Testis (tissue), 2 donors: ENCODE results near the gene GUCY1A2.

Experiments
- CTCF ChIP-seq, 3 experiments: fragments of 450-650 bp in 2 of 3; fragments of 200-600 bp in 1 of 3; sonication (generic) in 1 of 3; IDR thresholded peaks; one replicate each; pipeline ENCODE4 v1.5.1; 2016 to 2019; ENCODE audit warnings: antibody characterized with exemption in 3 of 3, mild to moderate bottlenecking in 2 of 3, moderate library complexity in 1 of 3
- POLR2A ChIP-seq: fragments of 450-650 bp; IDR thresholded peaks from one replicate; pipeline ENCODE4 v1.6.1; 2017; ENCODE audit warnings: antibody characterized with exemption, mild to moderate bottlenecking, moderate library complexity

- TF ChIP-seq CTCF (IDR thresholded peaks at IDR 0.05) (no peak), POLR2A (no peak)
Observed at GRCh38 chr11:106969644-106970355, 48.5 kb downstream of the GUCY1A2 start.
